Uterus (tissue), 4 donors: ENCODE results near the gene GPR150. TPM values are rescaled to one million over a fixed set of nuclear protein-coding genes. Genes with fewer than 3 reads are reported as not detected.

Source experiments
- DNase-seq, 2 donors: peaks; one replicate each; pipeline ENCODE4 v3.0.0-alpha.2; 2019 to 2020
- H3K27ac ChIP-seq, 2 donors: fragments of 200-600 bp; sonication (generic); 1 replicate in 1 of 2; 2 replicates in 1 of 2; pipeline ENCODE4 v1.5.1; 2016 to 2018
- H3K27me3 ChIP-seq, 2 donors: fragments of 200-600 bp; sonication (generic); one replicate each; pipeline ENCODE4 v1.5.1; 2018 to 2019; ENCODE audit warnings: control low read depth in 1 of 2
- H3K36me3 ChIP-seq, 2 donors: fragments of 200-600 bp; sonication (generic); one replicate each; pipeline ENCODE4 v1.5.1; 2019; ENCODE audit warnings: control low read depth in 1 of 2
- H3K4me1 ChIP-seq, 2 donors: fragments of 200-600 bp; sonication (generic); one replicate each; pipeline ENCODE4 v1.5.1; 2018 to 2019; ENCODE audit warnings: control low read depth in 1 of 2
- H3K4me3 ChIP-seq, 2 donors: fragments of 200-600 bp; sonication (generic); 1 replicate in 1 of 2; 2 replicates in 1 of 2; pipeline ENCODE4 v1.5.1; 2018 to 2019; ENCODE audit warnings: mild to moderate bottlenecking in 1 of 2
- H3K9me3 ChIP-seq, 2 donors: fragments of 200-600 bp; sonication (generic); one replicate each; pipeline ENCODE4 v1.5.1; 2019; ENCODE audit warnings: control low read depth in 1 of 2
- CTCF ChIP-seq, 4 experiments: fragments of 200-600 bp in 2 of 4; fragments of 450-650 bp in 2 of 4; sonication (generic) in 2 of 4; IDR thresholded peaks; one replicate each; pipeline ENCODE4 v1.5.1; 2016 to 2019; ENCODE audit warnings: antibody characterized with exemption in 4 of 4, mild to moderate bottlenecking in 2 of 4, moderate library complexity in 1 of 4
- POLR2A ChIP-seq, 2 donors: fragments of 450-650 bp; IDR thresholded peaks; one replicate each; pipeline ENCODE4 v1.6.1; 2016; ENCODE audit warnings: antibody characterized with exemption in 2 of 2, mild to moderate bottlenecking in 1 of 2, moderate library complexity in 1 of 2
- intact Hi-C: fragments of 100-400 bp; cut with DNase I; formaldehyde crosslinking; loops from one replicate; pipeline ENCODE4 v1.15.1; 2023; ENCODE audit warnings: low total_unique reads
- total RNA-seq, 4 donors: library from RNA; depleted of rRNA in 3 of 4; stranded (reverse); fragments of >200 nt in 3 of 4; gene quantifications; one replicate each; pipeline versions ENCODE4 v1.1.0 to v1.2.4, GENCODE V29; 2014 to 2023
- donor health status: DM: yes; HTN: yes; CAD: no.

GPR150 gene
- total RNA-seq, 4 donors from 2014 or later: not detected

GRCh38 chr5:95606419-95606818 is 13.5 kb upstream of the GPR150 start:
- Histone ChIP-seq H3K4me1 (no peaks in the 10 kb centered on the region), H3K9me3 (no peaks in the 10 kb centered on the region), H3K4me3 (no peak overlapping the region), H3K27me3 (no peaks in the 10 kb centered on the region), H3K27ac (no peak overlapping the region), H3K36me3 (no peaks in the 10 kb centered on the region)
- intact Hi-C loops: no loop called here
- no peak for DNase-seq
- TF ChIP-seq CTCF (IDR thresholded peaks at IDR 0.05) (no peak), POLR2A (IDR thresholded peaks at IDR 0.05) (no peak)

DNA sequence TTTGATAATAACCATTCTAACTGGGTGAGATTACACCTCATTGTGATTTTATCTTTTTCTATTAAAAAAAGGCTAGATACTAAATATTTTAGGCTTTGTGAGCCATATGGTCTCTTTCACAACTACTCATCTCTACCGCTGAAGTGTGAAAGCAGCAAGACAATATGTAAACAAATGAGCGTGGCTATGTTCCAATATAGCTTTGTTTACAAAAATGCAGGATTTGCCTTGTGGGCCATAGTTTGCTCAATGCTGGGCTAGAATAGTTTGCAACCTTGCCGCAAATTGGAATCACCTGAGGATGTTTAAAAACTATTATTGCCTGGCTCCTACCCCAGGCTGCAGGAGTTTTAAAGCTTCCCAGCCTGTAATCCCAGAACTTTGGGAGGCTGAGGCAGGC is 10.2 kb upstream of the GPR150 start:
- H3K9me3 ChIP-seq: no peaks in the 10 kb centered on the region
- intact Hi-C loops: no loop called here
- H3K36me3 ChIP-seq: no peaks in the 10 kb centered on the region
- no peaks in the 10 kb centered on the region for H3K27me3 ChIP-seq
- TF ChIP-seq POLR2A (IDR thresholded peaks at IDR 0.05) (no peak), CTCF (IDR thresholded peaks at IDR 0.05) (no peak)
- H3K27ac ChIP-seq: no peak overlapping the region
- no peak for DNase-seq
- H3K4me1 ChIP-seq: no peaks in the 10 kb centered on the region
- H3K4me3 ChIP-seq: no peak overlapping the region

DNA sequence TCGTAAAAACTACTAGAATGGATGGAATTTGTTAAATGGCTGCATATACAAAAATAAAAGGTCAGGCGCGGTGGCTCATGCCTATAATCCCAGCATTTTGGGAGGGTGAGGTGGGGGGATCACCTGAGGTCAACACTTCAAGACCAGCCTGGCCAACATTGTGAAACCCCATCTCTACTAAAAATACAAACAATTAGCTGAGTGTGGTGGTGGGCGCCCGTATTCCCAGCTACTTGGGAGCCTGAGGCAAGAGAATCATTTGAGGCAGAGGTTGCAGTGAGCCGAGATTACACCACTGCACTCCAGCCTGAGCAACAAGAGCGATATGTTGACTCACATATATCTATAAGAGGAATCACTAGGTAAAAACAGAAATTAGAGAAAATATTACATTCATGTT is 9.3 kb upstream of the GPR150 start:
- no peak overlapping the region for H3K27ac ChIP-seq
- no peaks in the 10 kb centered on the region for H3K36me3 ChIP-seq
- H3K9me3 ChIP-seq: no peaks in the 10 kb centered on the region
- no peak overlapping the region for H3K4me3 ChIP-seq
- no peak for DNase-seq
- no peaks in the 10 kb centered on the region for H3K27me3 ChIP-seq
- H3K4me1 ChIP-seq: no peaks in the 10 kb centered on the region
- intact Hi-C loops: no loop called here
- TF ChIP-seq CTCF (IDR thresholded peaks at IDR 0.05): no peak
- no peak for TF ChIP-seq POLR2A (IDR thresholded peaks at IDR 0.05)

DNA sequence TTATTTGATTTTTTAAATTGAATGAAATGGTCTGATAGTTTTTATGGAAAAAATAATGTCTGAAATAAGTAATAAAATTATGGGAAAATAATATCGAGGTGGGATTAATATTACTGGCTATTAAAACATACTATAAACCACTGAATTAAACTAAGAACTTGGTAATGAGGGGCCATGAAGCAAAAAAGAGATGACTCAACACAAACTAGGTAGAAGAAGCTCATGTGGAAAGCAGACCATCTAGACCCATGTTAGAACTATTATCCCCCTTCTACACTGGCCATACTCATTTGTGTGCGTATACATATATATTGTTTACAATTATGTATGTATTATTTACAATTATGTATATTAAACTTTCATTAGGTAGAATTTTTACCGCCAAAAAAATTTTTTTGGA is 8.5 kb upstream of the GPR150 start:
- Histone ChIP-seq H3K4me3 (no peak overlapping the region), H3K9me3 (no peaks in the 10 kb centered on the region), H3K4me1 (no peaks in the 10 kb centered on the region), H3K27me3 (no peaks in the 10 kb centered on the region), H3K36me3 (no peaks in the 10 kb centered on the region), H3K27ac (no peak overlapping the region)
- TF ChIP-seq POLR2A (IDR thresholded peaks at IDR 0.05): no peak
- no peak for TF ChIP-seq CTCF (IDR thresholded peaks at IDR 0.05)
- no peak for DNase-seq
- intact Hi-C loops: no loop called here

- Histone ChIP-seq H3K36me3 (no peaks in the 10 kb centered on the region), H3K9me3 (no peaks in the 10 kb centered on the region), H3K27me3 (no peaks in the 10 kb centered on the region), H3K4me3 (no peak overlapping the region), H3K27ac (no peak overlapping the region), H3K4me1 (no peaks in the 10 kb centered on the region)
- intact Hi-C loops: no loop called here
- no peak for DNase-seq
- TF ChIP-seq POLR2A (IDR thresholded peaks at IDR 0.05): no peak
- TF ChIP-seq CTCF (IDR thresholded peaks at IDR 0.05): no peak
Measured at GRCh38 chr5:95613514-95613913, 6.4 kb upstream of the GPR150 start.
